K562 (cell line): ENCODE measurements around the gene RGS19. TPM values are rescaled to one million over a fixed set of nuclear protein-coding genes. Genes with fewer than 3 reads are reported as not detected.

Experiments used
- ARID1B ChIP-seq: fragments of 450-650 bp; IDR thresholded peaks from 2 replicates; pipeline ENCODE4 v1.6.1; 2016; ENCODE audit warnings: antibody characterized with exemption, mild to moderate bottlenecking, inconsistent platforms
- ATF2 ChIP-seq: sonication (generic); formaldehyde crosslinking; IDR thresholded peaks from 2 replicates; pipeline ENCODE4 v1.8.1; 2022; ENCODE audit warnings: missing genetic modification reagents
- CCNT2 ChIP-seq: IDR thresholded peaks from 2 replicates; pipeline ENCODE4 v1.6.1; 2011; ENCODE audit warnings: borderline replicate concordance, low read depth, mild to moderate bottlenecking, moderate library complexity, mixed read lengths, low read length; ENCODE audit not compliant: insufficient read length; ENCODE audit errors: extremely low read depth
- CUX1 ChIP-seq: fragments of 200-800 bp; sonication (Bioruptor generic); IDR thresholded peaks from 2 replicates; pipeline ENCODE4 v1.6.1; 2016; ENCODE audit warnings: missing genetic modification characterization, missing compliant biosample characterization
- HNRNPH1 ChIP-seq: fragments of 200-400 bp; formaldehyde crosslinking; optimal IDR thresholded peaks from 2 replicates; pipeline ENCODE3; 2017; ENCODE audit warnings: low read depth, mild to moderate bottlenecking, low read length, moderate library complexity
- KHSRP ChIP-seq: fragments of 450-650 bp; IDR thresholded peaks from 2 replicates; pipeline ENCODE4 v1.6.1; 2017
- MAX ChIP-seq: sonication (generic); formaldehyde crosslinking; IDR thresholded peaks from 2 replicates; pipeline ENCODE4 v1.9.0; 2022; ENCODE audit warnings: mild to moderate bottlenecking, missing genetic modification reagents
- NCOR1 ChIP-seq: fragments of 450-650 bp; IDR thresholded peaks from 2 replicates; pipeline ENCODE4 v1.6.1; 2016; ENCODE audit warnings: mild to moderate bottlenecking, moderate library complexity
- PHF8 ChIP-seq: fragments of 200-600 bp; sonication (generic); IDR thresholded peaks from 2 replicates; pipeline ENCODE4 v1.6.1; 2012; ENCODE audit warnings: mixed run types, mild to moderate bottlenecking, inconsistent platforms, low read length, moderate library complexity, borderline replicate concordance
- RBM34 ChIP-seq: fragments of 200-400 bp; formaldehyde crosslinking; IDR thresholded peaks from 2 replicates; pipeline ENCODE4 v1.6.1; 2018; ENCODE audit warnings: low read length, borderline replicate concordance; ENCODE audit not compliant: insufficient read depth
- SMC3 ChIP-seq: conservative IDR thresholded peaks from 2 replicates; pipeline ENCODE4 v1.6.1; 2011; ENCODE audit warnings: low read depth, low read length, improper control_type of control experiment; ENCODE audit not compliant: insufficient read depth
- TCF15 ChIP-seq: fragments of 250-450 bp; sonication (Bioruptor Pico); IDR thresholded peaks from 2 replicates; pipeline ENCODE4 v1.8.0; 2022; ENCODE audit warnings: moderate library complexity, mild to moderate bottlenecking, inconsistent platforms
- TFAP4 ChIP-seq: sonication (generic); formaldehyde crosslinking; IDR thresholded peaks from 2 replicates; pipeline ENCODE4 v1.8.0; 2022; ENCODE audit warnings: missing genetic modification reagents, mild to moderate bottlenecking, moderate library complexity, borderline replicate concordance
- THRAP3 ChIP-seq: fragments of 450-650 bp; IDR thresholded peaks from 2 replicates; pipeline ENCODE4 v1.6.1; 2016; ENCODE audit warnings: mild to moderate bottlenecking, inconsistent platforms, borderline replicate concordance
- XRCC4 ChIP-seq: IDR thresholded peaks from one replicate; pipeline ENCODE4 v1.6.1; 2011; ENCODE audit not compliant: insufficient read depth, insufficient read length; ENCODE audit errors: extremely low read depth
- ZBTB43 ChIP-seq: sonication (generic); formaldehyde crosslinking; IDR thresholded peaks from 2 replicates; pipeline ENCODE4 v1.8.0; 2023; ENCODE audit warnings: mild to moderate bottlenecking, missing genetic modification reagents
- ZKSCAN3 ChIP-seq: fragments of 250-450 bp; sonication (Bioruptor Pico); IDR thresholded peaks from 2 replicates; pipeline ENCODE4 v1.4.0; 2020
- ZNF133 ChIP-seq: fragments of 250-450 bp; sonication (Bioruptor Pico); IDR thresholded peaks from 2 replicates; pipeline ENCODE4 v1.4.0; 2020; ENCODE audit warnings: mild to moderate bottlenecking
- ZNF282 ChIP-seq: sonication (generic); formaldehyde crosslinking; IDR thresholded peaks from 2 replicates; pipeline ENCODE4 v1.8.1; 2023; ENCODE audit warnings: missing genetic modification reagents
- ZNF780A ChIP-seq: fragments of 250-450 bp; sonication (Bioruptor Pico); IDR thresholded peaks from 2 replicates; pipeline ENCODE4 v1.5.0; 2021; ENCODE audit warnings: mild to moderate bottlenecking
- polyA plus RNA-seq, 8 experiments: library from polyadenylated mRNA; depleted of rRNA in 4 of 8; stranded (reverse) in 5 of 8; unstranded in 3 of 8; fragments of >200 nt; fragmentation: Nextera tagmentation in 2 of 8; fragmentation: Illumina TruSeq in 1 of 8; extraction: Ambion mirVana in 2 of 8; extraction: Trizol in 1 of 8; gene quantifications; 2 replicates each; pipeline versions ENCODE4 v1.2.1 to v1.2.3, GENCODE V29; 2011 to 2014; ENCODE audit warnings: inconsistent platforms in 1 of 8, missing spikeins in 1 of 8
- total RNA-seq, 7 experiments: library from RNA; depleted of rRNA in 6 of 7; stranded (reverse); fragments of >200 nt in 6 of 7; fragmentation: Illumina TruSeq in 2 of 7; extraction: Trizol in 2 of 7; gene quantifications; 2 replicates each; pipeline versions ENCODE4 v1.2.1 to v1.2.3, GENCODE V29; 2011 to 2021; ENCODE audit warnings: low replicate concordance in 1 of 7

The RGS19 gene
- total and polyA plus RNA-seq, 9 of the 15 experiments (the other 6 are each of a cell fraction or from before 2014, with no cell fraction given), result 0.41 to 23.7 (median 14.6) TPM

GRCh38 chr20:64049878-64050260 is 29.4 kb downstream of the RGS19 start (continued):
- TF ChIP-seq TFAP4 (CRISPR knock-in tag) (0 out of 2 replicates have a peak, but pooled peaks have one; percentile 32), SMC3 (no peak), RBM34 (no peak), ZNF780A (CRISPR knock-in tag) (no peak), CCNT2 (no peak), ATF2 (CRISPR knock-in tag) (no peak), KHSRP (no peak), ZNF133 (no peak), CUX1 (CRISPR knock-in tag) (no peak), ARID1B (0 out of 2 replicates have a peak, but pooled peaks have one; percentile 9), PHF8 (no peak), HNRNPH1 (no peak), ZKSCAN3 (CRISPR knock-in tag) (no peak), ZBTB43 (CRISPR knock-in tag) (no peak), NCOR1 (no peak), TCF15 (CRISPR knock-in tag) (no peak), XRCC4 (no peak), ZNF282 (CRISPR knock-in tag) (no peak), MAX (0 out of 2 replicates have a peak, but pooled peaks have one; percentile 17), THRAP3 (no peak)
